GM18907 (cell line): ENCODE results near the gene ADAMTSL1.

Experiments
- ATAC-seq: cut with Tn5 transposase; IDR thresholded peaks from one replicate; pipeline ENCODE4 v1.9.1; 2021; ENCODE audit warnings: mild to moderate bottlenecking, moderate library complexity; ENCODE audit not compliant: unreplicated experiment

The ADAMTSL1 gene

GRCh38 chr9:18891946-18892670 lies 418.2 kb downstream of the ADAMTSL1 start:
- no peak for ATAC-seq

GRCh38 chr9:18893046-18893445 lies 419.1 kb downstream of the ADAMTSL1 start:
- no peak for ATAC-seq

- ATAC-seq: no peak
Observed at GRCh38 chr9:18893491-18893890, 419.5 kb downstream of the ADAMTSL1 start.

GRCh38 chr9:18896004-18896403 lies 422.1 kb downstream of the ADAMTSL1 start:
- no peak for ATAC-seq

- ATAC-seq: no peak
Observed at GRCh38 chr9:18896531-18897179, 422.7 kb downstream of the ADAMTSL1 start.

- no peak for ATAC-seq
Observed at GRCh38 chr9:18903450-18903849, 429.5 kb downstream of the ADAMTSL1 start.

- ATAC-seq: no peak
Observed at GRCh38 chr9:18905028-18905882, 431.3 kb downstream of the ADAMTSL1 start.

GRCh38 chr9:18905883-18906629 lies 432.1 kb downstream of the ADAMTSL1 start:
- ATAC-seq: no peak

- no peak for ATAC-seq
Observed at GRCh38 chr9:18906656-18907395, 432.9 kb downstream of the ADAMTSL1 start.

GRCh38 chr9:18907927-18908625 lies 434.1 kb downstream of the ADAMTSL1 start:
- no peak for ATAC-seq

GRCh38 chr9:18909140-18910018 lies 435.4 kb downstream of the ADAMTSL1 start:
- ATAC-seq: no peak

GRCh38 chr9:18910435-18910834 lies 436.5 kb downstream of the ADAMTSL1 start:
- ATAC-seq: no peak

GRCh38 chr9:18910916-18911315 lies 437.0 kb downstream of the ADAMTSL1 start:
- ATAC-seq: no peak

- no peak for ATAC-seq
Observed at GRCh38 chr9:18911714-18912342, 437.9 kb downstream of the ADAMTSL1 start.

GRCh38 chr9:18920141-18921084 lies 446.5 kb downstream of the ADAMTSL1 start:
- ATAC-seq: no peak

GRCh38 chr9:18921366-18922075 lies 447.6 kb downstream of the ADAMTSL1 start:
- ATAC-seq: no peak
